Upper lobe of left lung (tissue), 4 donors: ENCODE results near the gene VTA1.

ENCODE experiments used
- CTCF ChIP-seq, 6 experiments: fragments of 450-650 bp in 4 of 6; fragments of 200-600 bp in 2 of 6; sonication (generic) in 2 of 6; IDR thresholded peaks; one replicate each; pipeline ENCODE4 v1.5.1; 2016 to 2019; ENCODE audit warnings: antibody characterized with exemption in 6 of 6
- POLR2A ChIP-seq, 4 donors: fragments of 450-650 bp; IDR thresholded peaks; one replicate each; pipeline ENCODE4 v1.5.1; 2016 to 2017; ENCODE audit warnings: antibody characterized with exemption in 4 of 4, mild to moderate bottlenecking in 2 of 4

GRCh38 chr6:142249266-142249665, 102.2 kb downstream of the VTA1 start:
- TF ChIP-seq CTCF (IDR thresholded peaks at IDR 0.05) (no peak), POLR2A (IDR thresholded peaks at IDR 0.05) (no peak)
